Measurements from ENCODE around the gene HDAC4. TPM values are rescaled to one million over a fixed set of nuclear protein-coding genes. Genes with fewer than 3 reads are reported as not detected.

Gene HDAC4
- total RNA-seq, 4 donors from 2014 or later, result 21.6 to 72.7 (median 35.2) TPM

DNA sequence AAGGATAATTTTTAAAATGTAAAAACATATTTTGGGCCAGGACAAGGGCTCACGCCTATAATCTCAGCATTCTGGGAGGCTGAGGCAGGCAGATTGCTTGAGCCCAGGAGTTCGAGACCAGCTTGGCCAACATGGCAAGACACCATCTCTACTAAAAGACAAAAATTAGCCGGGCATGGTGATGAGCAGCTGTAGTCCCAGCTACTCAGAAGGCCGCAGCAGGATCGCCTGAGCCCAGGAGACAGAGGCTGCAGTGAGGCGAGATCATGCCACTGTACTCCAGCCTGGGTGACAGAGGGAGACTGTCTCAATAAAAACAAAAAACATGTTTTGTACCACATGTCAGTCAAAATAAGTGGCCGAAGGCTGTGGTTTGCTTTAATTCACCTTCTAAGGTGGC is 122.5 kb downstream of the HDAC4 start:
- Histone ChIP-seq H3K27ac (peak overlapping the region; percentile 66 to 79 (median 72)), H3K27me3 (no peaks in the 10 kb centered on the region), H3K36me3 (peaks cover 0 to 1% (median 0%) of the 10 kb centered on the region in 3 donors), H3K4me3 (no peak overlapping the region), H3K9me3 (no peaks in the 10 kb centered on the region), H3K4me1 (peaks cover 48 to 72% (median 55%) of the 10 kb centered on the region in 3 donors)
- intact Hi-C loops (cut with DNase I), result no loop called here
- TF ChIP-seq POLR2A (IDR thresholded peaks at IDR 0.05), result no peak
- TF ChIP-seq, protein P1, sequence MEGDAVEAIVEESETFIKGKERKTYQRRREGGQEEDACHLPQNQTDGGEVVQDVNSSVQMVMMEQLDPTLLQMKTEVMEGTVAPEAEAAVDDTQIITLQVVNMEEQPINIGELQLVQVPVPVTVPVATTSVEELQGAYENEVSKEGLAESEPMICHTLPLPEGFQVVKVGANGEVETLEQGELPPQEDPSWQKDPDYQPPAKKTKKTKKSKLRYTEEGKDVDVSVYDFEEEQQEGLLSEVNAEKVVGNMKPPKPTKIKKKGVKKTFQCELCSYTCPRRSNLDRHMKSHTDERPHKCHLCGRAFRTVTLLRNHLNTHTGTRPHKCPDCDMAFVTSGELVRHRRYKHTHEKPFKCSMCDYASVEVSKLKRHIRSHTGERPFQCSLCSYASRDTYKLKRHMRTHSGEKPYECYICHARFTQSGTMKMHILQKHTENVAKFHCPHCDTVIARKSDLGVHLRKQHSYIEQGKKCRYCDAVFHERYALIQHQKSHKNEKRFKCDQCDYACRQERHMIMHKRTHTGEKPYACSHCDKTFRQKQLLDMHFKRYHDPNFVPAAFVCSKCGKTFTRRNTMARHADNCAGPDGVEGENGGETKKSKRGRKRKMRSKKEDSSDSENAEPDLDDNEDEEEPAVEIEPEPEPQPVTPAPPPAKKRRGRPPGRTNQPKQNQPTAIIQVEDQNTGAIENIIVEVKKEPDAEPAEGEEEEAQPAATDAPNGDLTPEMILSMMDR (IDR thresholded peaks at IDR 0.05), result no peak
- DNase-seq, result no peak
- WGBS, 2 donors, result 94 to 95% methylated on average over 5 to 7 of the region's 7 CpGs

GRCh38 chr2:239277401-239278085 is 123.3 kb downstream of the HDAC4 start:
- Histone ChIP-seq H3K4me1 (peaks cover 48 to 76% (median 55%) of the 10 kb centered on the region in 3 donors), H3K4me3 (no peak overlapping the region), H3K9me3 (no peaks in the 10 kb centered on the region), H3K27ac (peak overlapping the region in 2 of 4 donors; percentile 87 to 88), H3K36me3 (no peaks in the 10 kb centered on the region), H3K27me3 (no peaks in the 10 kb centered on the region)
- intact Hi-C loops (cut with DNase I), result no loop called here
- no peak for DNase-seq
- 88 to 95% methylated on average over 15 to 22 of the region's 27 CpGs for whole genome bisulfite sequencing, 2 donors
- TF ChIP-seq, protein P1 (IDR thresholded peaks at IDR 0.05), result no peak
- no peak for TF ChIP-seq POLR2A (IDR thresholded peaks at IDR 0.05)

GRCh38 chr2:239276851-239277250 is 124.0 kb downstream of the HDAC4 start:
- H3K4me3 ChIP-seq, result no peak overlapping the region
- WGBS, 2 donors, result 67 to 91% methylated on average over 1 to 8 of the region's 9 CpGs
- no peaks in the 10 kb centered on the region for H3K27me3 ChIP-seq
- peaks cover 48 to 83% (median 58%) of the 10 kb centered on the region in 3 donors for H3K4me1 ChIP-seq
- H3K36me3 ChIP-seq, result no peaks in the 10 kb centered on the region
- no peaks in the 10 kb centered on the region for H3K9me3 ChIP-seq
- no peak for TF ChIP-seq POLR2A (IDR thresholded peaks at IDR 0.05)
- TF ChIP-seq, protein P1 (IDR thresholded peaks at IDR 0.05), result peak in 1 of 6 experiments; percentile 25
- intact Hi-C loops (cut with DNase I), result no loop called here
- DNase-seq, result no peak
- peak overlapping the region; percentile 82 to 96 (median 88) for H3K27ac ChIP-seq

DNA sequence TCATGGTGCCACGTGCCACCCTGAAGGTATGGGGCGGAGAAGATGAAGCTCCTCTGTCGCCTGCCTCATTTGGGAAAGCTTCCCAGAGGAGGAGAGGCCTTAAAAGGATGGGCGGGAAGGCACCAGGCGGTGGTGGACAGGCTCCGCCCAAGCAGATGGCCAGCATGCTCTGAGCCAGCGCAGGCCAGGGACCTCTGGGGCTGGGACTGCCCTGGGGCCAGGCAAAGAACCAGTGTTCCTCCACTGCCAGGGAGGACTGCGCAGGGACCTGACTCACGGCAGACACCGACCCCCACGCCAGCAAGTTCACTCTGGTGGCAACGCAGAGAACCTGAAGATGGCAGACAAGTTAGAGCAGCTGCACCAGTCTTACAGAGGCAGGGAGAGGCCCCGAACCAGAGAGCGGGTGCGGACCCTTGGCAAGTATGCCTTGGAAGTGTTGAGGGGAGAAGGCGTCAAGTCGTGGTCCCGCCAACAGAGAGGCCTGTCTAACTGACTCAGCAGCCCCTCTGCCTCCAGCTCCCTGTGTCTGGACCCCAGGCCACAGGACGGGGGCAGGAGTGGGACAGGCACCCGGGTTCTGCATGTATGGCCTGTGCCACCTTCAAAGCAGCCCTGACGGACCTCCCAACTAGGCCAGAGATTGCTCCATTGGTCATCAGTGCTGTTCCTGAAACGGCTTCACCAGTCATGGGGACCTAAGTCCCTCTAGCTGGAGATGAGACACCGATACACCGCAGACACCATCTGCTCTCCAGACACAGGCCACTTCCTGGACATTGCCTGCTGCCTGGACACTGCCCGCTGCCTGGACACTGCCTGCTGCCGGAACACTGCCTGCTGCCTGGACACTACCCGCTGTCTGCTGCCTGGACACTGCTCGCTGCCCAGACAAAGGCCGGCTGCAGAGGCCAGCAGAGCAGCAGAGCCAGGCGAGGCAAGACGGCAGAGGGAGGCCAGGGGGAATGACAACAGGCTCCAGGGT is 124.7 kb downstream of the HDAC4 start:
- Histone ChIP-seq H3K27me3 (no peaks in the 10 kb centered on the region), H3K27ac (peak overlapping the region; percentile 82 to 96 (median 88)), H3K4me1 (peaks cover 48 to 85% (median 58%) of the 10 kb centered on the region in 3 donors), H3K4me3 (peak overlapping the region in 2 of 4 donors; percentile 36 to 60), H3K36me3 (no peaks in the 10 kb centered on the region), H3K9me3 (no peaks in the 10 kb centered on the region)
- intact Hi-C loops (cut with DNase I), result no loop called here
- 73 to 89% methylated on average over 7 to 12 of the region's 31 CpGs for WGBS, 2 donors
- DNase-seq, result no peak
- no peak for TF ChIP-seq POLR2A (IDR thresholded peaks at IDR 0.05)
- TF ChIP-seq, protein P1 (IDR thresholded peaks at IDR 0.05), result no peak
